Calu3 (cell line): Measurements from ENCODE around the gene ITPR1. TPM values are rescaled to one million over a fixed set of nuclear protein-coding genes. Genes with fewer than 3 reads are reported as not detected.

Experiments used
- BruUV-seq: library from RNA; stranded (reverse); fragments of 400-500 nt; replicated peaks from 2 replicates; lab custom pipeline; 2021; lab: Mats Ljungman, UMichigan
- CTCF ChIA-PET: fragments of 300-600 bp; sonication (Branson Sonifier 250); formaldehyde crosslinking; loops from one replicate; lab custom pipeline; 2022; ENCODE audit warnings: antibody characterized with exemption; lab: Charles Lee
- DNase-seq: peaks from one replicate; pipeline ENCODE4 v3.0.0; 2022
- H3K27ac Mint-ChIP-seq: one replicate; pipeline ENCODE4 v1.8.0; 2022; ENCODE audit warnings: mixed read lengths; ENCODE audit not compliant: unreplicated experiment
- H3K27me3 Mint-ChIP-seq: one replicate; pipeline ENCODE4 v1.8.0; 2022; ENCODE audit warnings: mixed read lengths; ENCODE audit not compliant: unreplicated experiment
- H3K36me3 Mint-ChIP-seq: one replicate; pipeline ENCODE4 v1.8.0; 2022; ENCODE audit warnings: mild to moderate bottlenecking, moderate library complexity, mixed read lengths; ENCODE audit not compliant: insufficient read depth, unreplicated experiment
- H3K4me1 Mint-ChIP-seq: one replicate; pipeline ENCODE4 v1.8.0; 2022; ENCODE audit warnings: mild to moderate bottlenecking, low read depth, mixed read lengths; ENCODE audit not compliant: unreplicated experiment
- H3K4me3 Mint-ChIP-seq: one replicate; pipeline ENCODE4 v1.8.0; 2022; ENCODE audit warnings: mild to moderate bottlenecking, low read depth, moderate library complexity, mixed read lengths; ENCODE audit not compliant: unreplicated experiment
- H3K9me3 Mint-ChIP-seq: one replicate; pipeline ENCODE4 v1.8.0; 2022; ENCODE audit warnings: low read depth, mixed read lengths; ENCODE audit not compliant: unreplicated experiment
- intact Hi-C: fragments of 100-400 bp; cut with micrococcal nuclease; formaldehyde crosslinking; loops from one replicate; pipeline ENCODE4 v1.10.0; 2022; ENCODE audit not compliant: unreplicated experiment
- total RNA-seq: library from RNA; stranded (reverse); gene quantifications from 2 replicates; pipeline ENCODE4 v1.2.3, GENCODE V29; 2022
- TF ChIP-seq, protein P1 (sequence below): fragments of 200-600 bp; IDR thresholded peaks from one replicate; pipeline ENCODE4 v1.8.0; 2022; ENCODE audit warnings: antibody characterized with exemption; ENCODE audit not compliant: unreplicated experiment

ITPR1 gene
- total RNA-seq, 1 experiment from 2014 or later: 4.2 TPM

GRCh38 chr3:4523710-4524698 lies 30.9 kb downstream of the ITPR1 start:
- Mint-ChIP-seq H3K9me3 (no peaks in the 10 kb centered on the region), H3K27ac (no peak overlapping the region), H3K36me3 (no peaks in the 10 kb centered on the region), H3K27me3 (no peaks in the 10 kb centered on the region), H3K4me1 (no peaks in the 10 kb centered on the region), H3K4me3 (no peak overlapping the region)
- TF ChIP-seq, protein P1, sequence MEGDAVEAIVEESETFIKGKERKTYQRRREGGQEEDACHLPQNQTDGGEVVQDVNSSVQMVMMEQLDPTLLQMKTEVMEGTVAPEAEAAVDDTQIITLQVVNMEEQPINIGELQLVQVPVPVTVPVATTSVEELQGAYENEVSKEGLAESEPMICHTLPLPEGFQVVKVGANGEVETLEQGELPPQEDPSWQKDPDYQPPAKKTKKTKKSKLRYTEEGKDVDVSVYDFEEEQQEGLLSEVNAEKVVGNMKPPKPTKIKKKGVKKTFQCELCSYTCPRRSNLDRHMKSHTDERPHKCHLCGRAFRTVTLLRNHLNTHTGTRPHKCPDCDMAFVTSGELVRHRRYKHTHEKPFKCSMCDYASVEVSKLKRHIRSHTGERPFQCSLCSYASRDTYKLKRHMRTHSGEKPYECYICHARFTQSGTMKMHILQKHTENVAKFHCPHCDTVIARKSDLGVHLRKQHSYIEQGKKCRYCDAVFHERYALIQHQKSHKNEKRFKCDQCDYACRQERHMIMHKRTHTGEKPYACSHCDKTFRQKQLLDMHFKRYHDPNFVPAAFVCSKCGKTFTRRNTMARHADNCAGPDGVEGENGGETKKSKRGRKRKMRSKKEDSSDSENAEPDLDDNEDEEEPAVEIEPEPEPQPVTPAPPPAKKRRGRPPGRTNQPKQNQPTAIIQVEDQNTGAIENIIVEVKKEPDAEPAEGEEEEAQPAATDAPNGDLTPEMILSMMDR: no peak
- DNase-seq: no peak
- no TSS peak for BruUV-seq
- intact Hi-C loops: no loop called here
- CTCF ChIA-PET: no interaction called here

- H3K27ac Mint-ChIP-seq: no peak overlapping the region
- no peaks in the 10 kb centered on the region for H3K27me3 Mint-ChIP-seq
- TF ChIP-seq, protein P1: no peak
- H3K4me3 Mint-ChIP-seq: no peak overlapping the region
- no TSS peak for BruUV-seq
- CTCF ChIA-PET: no interaction called here
- H3K36me3 Mint-ChIP-seq: no peaks in the 10 kb centered on the region
- no peaks in the 10 kb centered on the region for H3K9me3 Mint-ChIP-seq
- intact Hi-C loops: no loop called here
- H3K4me1 Mint-ChIP-seq: no peaks in the 10 kb centered on the region
- DNase-seq: no peak
Measured at GRCh38 chr3:4525560-4526223, 32.5 kb downstream of the ITPR1 start.

DNA sequence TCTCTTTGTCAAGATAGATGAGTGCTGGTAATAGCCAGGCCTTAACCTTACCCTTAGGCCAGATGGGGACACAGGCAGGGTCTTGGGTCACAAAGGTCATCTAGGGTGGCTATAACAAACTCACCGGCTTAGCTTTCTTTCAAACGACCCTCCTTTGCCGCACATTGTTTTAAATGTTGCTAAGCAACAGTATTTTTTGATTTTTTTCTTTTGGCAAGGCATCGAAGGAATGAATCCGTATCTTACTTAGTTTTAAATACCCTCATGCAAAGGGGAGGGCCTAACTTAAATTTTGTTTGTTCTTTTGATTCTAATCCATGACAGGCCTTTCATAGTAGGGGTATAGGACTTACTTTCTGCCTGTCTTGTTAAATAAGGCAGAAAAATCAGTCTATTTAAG lies 35.2 kb downstream of the ITPR1 start:
- no peaks in the 10 kb centered on the region for H3K9me3 Mint-ChIP-seq
- no peaks in the 10 kb centered on the region for H3K27me3 Mint-ChIP-seq
- CTCF ChIA-PET: no interaction called here
- no peak overlapping the region for H3K27ac Mint-ChIP-seq
- BruUV-seq: no TSS peak
- TF ChIP-seq, protein P1: no peak
- no peaks in the 10 kb centered on the region for H3K36me3 Mint-ChIP-seq
- no peak for DNase-seq
- intact Hi-C loops: no loop called here
- no peaks in the 10 kb centered on the region for H3K4me1 Mint-ChIP-seq
- H3K4me3 Mint-ChIP-seq: no peak overlapping the region

DNA sequence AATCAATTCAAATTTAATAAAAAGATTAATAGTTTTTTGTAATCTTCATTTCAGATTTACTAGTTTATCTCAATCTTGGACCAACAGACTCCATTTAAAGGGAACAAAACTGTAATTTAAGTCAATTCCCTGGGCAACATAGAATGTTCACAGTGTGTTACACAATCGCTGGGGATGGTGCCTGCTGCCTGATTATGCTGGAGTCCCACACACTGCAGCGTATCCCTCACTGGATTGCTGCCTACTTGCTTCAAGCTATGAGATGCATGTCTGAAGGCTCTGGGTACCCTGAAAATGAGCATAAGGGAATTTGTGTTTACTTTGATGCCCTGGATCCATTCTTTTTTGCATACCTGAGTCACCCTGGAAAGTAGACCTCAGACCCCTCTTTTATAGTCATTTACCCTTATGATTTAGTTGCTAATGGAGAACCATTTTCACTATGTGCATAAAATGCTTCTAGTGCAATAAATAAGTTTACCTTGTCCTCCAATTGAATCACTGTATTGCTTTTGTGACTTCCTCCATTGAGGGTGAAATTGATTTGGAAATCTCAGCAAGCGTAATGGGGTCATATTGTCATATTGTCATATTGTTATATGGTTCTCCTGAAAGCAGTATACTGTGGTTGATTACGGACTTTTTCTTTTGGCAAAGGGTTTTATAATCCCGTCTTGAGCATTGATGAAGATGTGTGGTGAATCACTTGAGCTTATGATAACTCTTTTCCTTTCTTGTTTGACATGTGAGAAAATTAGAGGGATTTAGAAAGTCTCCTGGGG lies 35.9 kb downstream of the ITPR1 start:
- H3K4me1 Mint-ChIP-seq: no peaks in the 10 kb centered on the region
- intact Hi-C loops: no loop called here
- H3K9me3 Mint-ChIP-seq: no peaks in the 10 kb centered on the region
- TF ChIP-seq, protein P1: no peak
- H3K4me3 Mint-ChIP-seq: no peak overlapping the region
- no peak for DNase-seq
- CTCF ChIA-PET: no interaction called here
- no peak overlapping the region for H3K27ac Mint-ChIP-seq
- no peaks in the 10 kb centered on the region for H3K36me3 Mint-ChIP-seq
- no peaks in the 10 kb centered on the region for H3K27me3 Mint-ChIP-seq
- BruUV-seq: no TSS peak
